HepG2 (cell line): ENCODE data around the gene CBFA2T2. TPM values are rescaled to one million over a fixed set of nuclear protein-coding genes. Genes with fewer than 3 reads are reported as not detected.

Experiments
- AGO1 ChIP-seq: fragments of 200-400 bp; formaldehyde crosslinking; IDR thresholded peaks from 2 replicates; pipeline ENCODE4 v1.6.1; 2017; ENCODE audit warnings: mild to moderate bottlenecking, low read depth, low read length, moderate library complexity; ENCODE audit not compliant: poor library complexity, severe bottlenecking
- CCAR2 ChIP-seq: fragments of 200-400 bp; formaldehyde crosslinking; optimal IDR thresholded peaks from 2 replicates; pipeline ENCODE3; 2018; ENCODE audit warnings: low read depth, mild to moderate bottlenecking, low read length, moderate library complexity
- IRX3 ChIP-seq: sonication (generic); formaldehyde crosslinking; IDR thresholded peaks from 2 replicates; pipeline ENCODE4 v1.8.1; 2023; ENCODE audit warnings: mild to moderate bottlenecking, low read depth, missing genetic modification reagents, borderline replicate concordance
- MAFF ChIP-seq: IDR thresholded peaks from 2 replicates; pipeline ENCODE4 v1.6.1; 2011; ENCODE audit warnings: low read depth, low read length, improper control_type of control experiment
- NR2C2 ChIP-seq: sonication (generic); formaldehyde crosslinking; IDR thresholded peaks from 2 replicates; pipeline ENCODE4 v1.4.0; 2020; ENCODE audit warnings: missing genetic modification reagents, mild to moderate bottlenecking, moderate library complexity, borderline replicate concordance
- PREB ChIP-seq: sonication (generic); formaldehyde crosslinking; IDR thresholded peaks from 2 replicates; pipeline ENCODE4 v1.4.0; 2020; ENCODE audit warnings: missing genetic modification reagents
- SMAD3 ChIP-seq: sonication (generic); formaldehyde crosslinking; IDR thresholded peaks from 2 replicates; pipeline ENCODE4 v1.4.0; 2020; ENCODE audit warnings: missing genetic modification reagents
- SP2 ChIP-seq: sonication (generic); formaldehyde crosslinking; IDR thresholded peaks from 2 replicates; pipeline ENCODE4 v1.5.1; 2020; ENCODE audit warnings: mild to moderate bottlenecking, missing genetic modification reagents
- TEAD2 ChIP-seq: sonication (generic); formaldehyde crosslinking; IDR thresholded peaks from 2 replicates; pipeline ENCODE4 v1.9.0; 2021; ENCODE audit warnings: missing genetic modification reagents
- YEATS2 ChIP-seq: sonication (generic); formaldehyde crosslinking; IDR thresholded peaks from 2 replicates; pipeline ENCODE4 v1.4.0; 2020; ENCODE audit warnings: missing genetic modification reagents, borderline replicate concordance
- ZBTB14 ChIP-seq: sonication (generic); formaldehyde crosslinking; IDR thresholded peaks from 2 replicates; pipeline ENCODE4 v1.4.0; 2020; ENCODE audit warnings: missing genetic modification reagents
- ZBTB42 ChIP-seq: sonication (generic); formaldehyde crosslinking; IDR thresholded peaks from 2 replicates; pipeline ENCODE4 v1.5.0; 2020; ENCODE audit warnings: mild to moderate bottlenecking, missing genetic modification reagents
- ZFP62 ChIP-seq: sonication (generic); formaldehyde crosslinking; IDR thresholded peaks from 2 replicates; pipeline ENCODE4 v1.4.0; 2020; ENCODE audit warnings: missing genetic modification reagents
- ZHX2 ChIP-seq, 2 experiments: sonication (generic) in 1 of 2; formaldehyde crosslinking in 1 of 2; IDR thresholded peaks; 2 replicates each; pipeline versions ENCODE4 v1.6.1 to v1.9.0; 2014 to 2022; ENCODE audit warnings: antibody characterized with exemption in 1 of 2, borderline replicate concordance in 1 of 2, inconsistent platforms in 1 of 2, low read depth in 1 of 2, missing genetic modification reagents in 1 of 2
- ZNF260 ChIP-seq: sonication (generic); formaldehyde crosslinking; IDR thresholded peaks from 2 replicates; pipeline ENCODE4 v1.4.0; 2020; ENCODE audit warnings: missing genetic modification reagents, low read depth, mild to moderate bottlenecking, borderline replicate concordance
- ZNF296 ChIP-seq: sonication (generic); formaldehyde crosslinking; conservative IDR thresholded peaks from 2 replicates; pipeline ENCODE4 v1.5.0; 2020; ENCODE audit warnings: mild to moderate bottlenecking, missing genetic modification reagents
- ZNF3 ChIP-seq: IDR thresholded peaks from 2 replicates; pipeline ENCODE4 v1.7.0; 2017; ENCODE audit warnings: inconsistent platforms
- ZNF326 ChIP-seq: sonication (generic); formaldehyde crosslinking; IDR thresholded peaks from 2 replicates; pipeline ENCODE4 v1.4.0; 2020; ENCODE audit warnings: missing genetic modification reagents, borderline replicate concordance
- ZNF335 ChIP-seq: sonication (generic); formaldehyde crosslinking; IDR thresholded peaks from 2 replicates; pipeline ENCODE4 v1.4.0; 2020; ENCODE audit warnings: missing genetic modification reagents
- ZNF441 ChIP-seq: sonication (generic); formaldehyde crosslinking; IDR thresholded peaks from 2 replicates; pipeline ENCODE4 v1.7.0; 2021; ENCODE audit warnings: missing genetic modification reagents, borderline replicate concordance
- ZNF556 ChIP-seq: sonication (generic); formaldehyde crosslinking; IDR thresholded peaks from 2 replicates; pipeline ENCODE4 v1.4.0; 2020; ENCODE audit warnings: mild to moderate bottlenecking, missing genetic modification reagents, borderline replicate concordance
- ZNF605 ChIP-seq: sonication (generic); formaldehyde crosslinking; IDR thresholded peaks from 2 replicates; pipeline ENCODE4 v1.8.0; 2022; ENCODE audit warnings: mild to moderate bottlenecking, missing genetic modification reagents
- polyA plus RNA-seq, 8 experiments: library from polyadenylated mRNA; depleted of rRNA in 3 of 8; stranded (reverse) in 7 of 8; unstranded in 1 of 8; fragments of >200 nt; fragmentation: Illumina TruSeq in 4 of 8; extraction: Trizol in 4 of 8; gene quantifications; 2 replicates each; pipeline versions ENCODE4 v1.2.1 to v1.2.3, GENCODE V29; 2011 to 2016; ENCODE audit warnings: low read depth in 4 of 8, missing spikeins in 1 of 8, mixed read lengths in 1 of 8; ENCODE audit not compliant: insufficient read depth in 1 of 8
- total RNA-seq, 5 experiments: library from RNA; depleted of rRNA; stranded (reverse); fragments of >200 nt; fragmentation: Illumina TruSeq; extraction: Trizol; gene quantifications; 2 replicates each; pipeline ENCODE4 v1.2.3, GENCODE V29; 2016; ENCODE audit warnings: low read depth in 1 of 5

CBFA2T2 gene
- total and polyA plus RNA-seq, 2 of the 13 experiments (the other 11 are each of a cell fraction or from before 2014, with no cell fraction given): 6.3 to 21.2 TPM

- TF ChIP-seq ZNF3 (CRISPR knock-in tag): no peak
- no peak for TF ChIP-seq AGO1
- no peak for TF ChIP-seq SMAD3
- no peak for TF ChIP-seq ZBTB42 (CRISPR knock-in tag)
- no peak for TF ChIP-seq ZNF335 (CRISPR knock-in tag)
- no peak for TF ChIP-seq ZNF605 (CRISPR knock-in tag)
- TF ChIP-seq TEAD2 (CRISPR knock-in tag): no peak
- TF ChIP-seq CCAR2: no peak
- no peak for TF ChIP-seq ZFP62 (CRISPR knock-in tag)
- no peak for TF ChIP-seq ZHX2 (IDR thresholded peaks at IDR 0.05; ENCODE audit: low read depth)
- TF ChIP-seq ZHX2 (CRISPR knock-in tag; IDR thresholded peaks at IDR 0.05; ENCODE audit: borderline replicate concordance): no peak
- no peak for TF ChIP-seq ZNF260
- no peak for TF ChIP-seq ZNF296 (CRISPR knock-in tag)
- TF ChIP-seq PREB (CRISPR knock-in tag): no peak
- no peak for TF ChIP-seq MAFF
- TF ChIP-seq IRX3 (CRISPR knock-in tag): no peak
- no peak for TF ChIP-seq ZNF556
- no peak for TF ChIP-seq YEATS2 (CRISPR knock-in tag)
- no peak for TF ChIP-seq ZNF326 (CRISPR knock-in tag)
- no peak for TF ChIP-seq SP2 (CRISPR knock-in tag)
- no peak for TF ChIP-seq NR2C2 (CRISPR knock-in tag)
- no peak for TF ChIP-seq ZBTB14 (CRISPR knock-in tag)
- no peak for TF ChIP-seq ZNF441 (CRISPR knock-in tag)
Observed at GRCh38 chr20:33555755-33556154, 65.9 kb downstream of the CBFA2T2 start (continued).
